Bronchial epithelial cell (primary cell): ENCODE results near the gene HOXA3. TPM values are rescaled to one million over a fixed set of nuclear protein-coding genes. Genes with fewer than 3 reads are reported as not detected.

Experiments
- DNase-seq: peaks from one replicate; pipeline ENCODE4 v3.0.0-alpha.2; 2010; ENCODE audit warnings: low read depth
- FAIRE-seq: peaks from 2 replicates; lab custom pipeline; 2011; peaks lifted over from hg19 to GRCh38; lab: Jason Lieb, UNC
- H3K27me3 ChIP-seq: 2 replicates; pipeline ENCODE4 v1.5.1; 2011; ENCODE audit warnings: low read length; ENCODE audit not compliant: control insufficient read depth, insufficient read depth
- H3K36me3 ChIP-seq: 2 replicates; pipeline ENCODE4 v1.5.1; 2011; ENCODE audit warnings: low read length; ENCODE audit not compliant: control insufficient read depth, insufficient read depth
- H3K4me3 ChIP-seq: 2 replicates; pipeline ENCODE4 v1.5.1; 2011; ENCODE audit warnings: mild to moderate bottlenecking, low read depth, low read length, control low read depth
- CTCF ChIP-seq: IDR thresholded peaks from 2 replicates; pipeline ENCODE4 v1.5.1; 2011; ENCODE audit warnings: mild to moderate bottlenecking, moderate library complexity, low read length, control low read depth, inconsistent platforms; ENCODE audit not compliant: insufficient read depth, severe bottlenecking
- total RNA-seq: library from RNA; depleted of rRNA; stranded (reverse); fragments of >200 nt; gene quantifications from 2 replicates; pipeline ENCODE4 v1.2.1, GENCODE V29; 2014

The HOXA3 gene
- total RNA-seq, 1 donor from 2014 or later, result not detected

- FAIRE-seq (no peak), DNase-seq (no peak)
- no peaks in the 10 kb centered on the region for H3K36me3 ChIP-seq
- no peak for TF ChIP-seq CTCF
- peaks cover 72% of the 10 kb centered on the region for H3K27me3 ChIP-seq
- no peak overlapping the region for H3K4me3 ChIP-seq
These were observed 42.8 kb downstream of the HOXA3 start for GRCh38 chr7:27109466-27110185.

GRCh38 chr7:27108390-27109127, 43.8 kb downstream of the HOXA3 start:
- FAIRE-seq (no peak), DNase-seq (no peak)
- Histone ChIP-seq H3K4me3 (no peak overlapping the region), H3K36me3 (no peaks in the 10 kb centered on the region), H3K27me3 (peaks cover 74% of the 10 kb centered on the region)
- TF ChIP-seq CTCF, result no peak

GRCh38 chr7:27107391-27108381, 44.7 kb downstream of the HOXA3 start:
- Histone ChIP-seq H3K27me3 (peaks cover 74% of the 10 kb centered on the region), H3K4me3 (no peak overlapping the region), H3K36me3 (no peaks in the 10 kb centered on the region)
- DNase-seq, result no peak
- no peak for TF ChIP-seq CTCF
- FAIRE-seq, result no peak

GRCh38 chr7:27106901-27107240, 45.5 kb downstream of the HOXA3 start:
- Histone ChIP-seq H3K4me3 (no peak overlapping the region), H3K36me3 (no peaks in the 10 kb centered on the region), H3K27me3 (peaks cover 76% of the 10 kb centered on the region)
- FAIRE-seq (no peak), DNase-seq (no peak)
- TF ChIP-seq CTCF, result no peak

GRCh38 chr7:27106181-27106900, 46.0 kb downstream of the HOXA3 start:
- no peak for FAIRE-seq
- no peak for TF ChIP-seq CTCF
- H3K4me3 ChIP-seq, result no peak overlapping the region
- no peaks in the 10 kb centered on the region for H3K36me3 ChIP-seq
- DNase-seq, result no peak
- H3K27me3 ChIP-seq, result peaks cover 75% of the 10 kb centered on the region
